Right forelimb (tissue), 1 donor: ENCODE measurements around the gene RHOT2.
A peak's percentile ranks its signal among the peaks of the same experiment; 100 is the strongest.
"Not testable (repeated sequence)": the region's sequence is repeated elsewhere in the genome, so short reads cannot be mapped to it uniquely, and the experiment has no call there.

ENCODE experiments used
- DNase-seq: peaks from one replicate; pipeline ENCODE4 v3.0.0-alpha.2; 2018

Gene RHOT2

GRCh38 chr16:682493-683395 lies 14.8 kb downstream of the RHOT2 start:
- no peak for DNase-seq

- no peak for DNase-seq
These were observed 15.6 kb downstream of the RHOT2 start for GRCh38 chr16:683396-684070.

- peak; percentile 98 for DNase-seq
These were observed 16.3 kb downstream of the RHOT2 start, which contains the start of gene JMJD8 for GRCh38 chr16:684071-684794. Gene JMJD8 (minus strand): TSS chr16:684334. CDS start chr16:684319, 15 bp downstream.

- DNase-seq: no peak
These were observed 17.2 kb downstream of the RHOT2 start for GRCh38 chr16:684961-685696.

GRCh38 chr16:685967-686366 lies 18.0 kb downstream of the RHOT2 start:
- no peak for DNase-seq

GRCh38 chr16:686459-687260 lies 18.7 kb downstream of the RHOT2 start:
- DNase-seq: no peak

GRCh38 chr16:687499-687898 lies 19.6 kb downstream of the RHOT2 start:
- DNase-seq: no peak

GRCh38 chr16:689175-689897 lies 21.4 kb downstream of the RHOT2 start:
- no peak for DNase-seq

- DNase-seq: not testable (repeated sequence)
These were observed 23.3 kb downstream of the RHOT2 start for GRCh38 chr16:691242-691641.

- DNase-seq: no peak
These were observed 24.6 kb downstream of the RHOT2 start for GRCh38 chr16:692356-693108.

- no peak for DNase-seq
These were observed 25.4 kb downstream of the RHOT2 start for GRCh38 chr16:693364-693763.

GRCh38 chr16:693766-694165 lies 25.8 kb downstream of the RHOT2 start:
- DNase-seq: no peak

GRCh38 chr16:694187-694862 lies 26.4 kb downstream of the RHOT2 start:
- DNase-seq: no peak

GRCh38 chr16:694863-695354 lies 27.0 kb downstream of the RHOT2 start:
- DNase-seq: no peak

- DNase-seq: no peak
These were observed 27.6 kb downstream of the RHOT2 start for GRCh38 chr16:695355-696089.

- DNase-seq: no peak
These were observed 31.2 kb downstream of the RHOT2 start for GRCh38 chr16:698911-699671.

GRCh38 chr16:700684-701584 lies 33.0 kb downstream of the RHOT2 start:
- no peak for DNase-seq
